Activated effector memory CD4-positive, alpha-beta T cell treated with Interleukin-2 at 50 U/mL for 16 hours (primary cell): ENCODE data around the gene FAM149B1.

Experiments used
- DNase-seq: peaks from one replicate; pipeline ENCODE4 v3.0.0-alpha.2; 2020

The FAM149B1 gene

DNA sequence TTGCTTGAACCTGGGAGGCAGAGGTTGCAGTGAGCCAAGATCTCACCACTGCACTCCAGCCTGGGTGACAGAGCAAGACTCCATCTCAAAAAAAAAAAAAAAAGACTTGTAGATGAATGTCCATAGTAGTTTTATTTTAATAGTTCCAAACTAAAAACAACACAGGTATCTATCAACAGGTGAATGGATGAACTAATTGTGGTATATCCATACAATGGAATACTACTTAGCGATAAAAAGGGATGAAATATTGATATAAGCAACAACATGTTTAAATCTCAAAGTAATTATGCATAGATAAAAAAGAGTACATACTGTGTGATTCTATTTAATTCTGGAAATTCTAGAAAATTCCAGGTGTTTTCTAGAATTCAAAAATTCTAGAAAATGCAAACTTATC, 122.0 kb downstream of the FAM149B1 start:
- DNase-seq = no peak

DNA sequence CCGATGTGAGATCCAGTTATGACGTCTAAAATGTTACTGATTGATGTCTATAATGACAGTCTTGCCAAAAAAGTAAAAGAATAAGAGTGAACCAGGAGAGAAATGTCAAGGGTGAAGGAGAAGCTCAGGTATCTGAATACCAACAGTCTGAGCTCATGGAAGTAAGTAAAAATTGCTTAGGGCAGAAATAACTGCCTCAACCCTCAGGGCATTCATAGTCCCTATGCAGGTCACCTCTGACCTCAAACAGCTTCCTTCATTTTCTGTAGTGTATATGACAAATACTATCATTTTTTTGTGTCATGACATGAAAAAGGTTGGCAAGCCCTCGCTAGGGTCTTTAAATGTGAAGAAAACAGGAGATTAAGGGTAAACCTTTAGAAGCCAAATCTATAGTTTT, 125.5 kb downstream of the FAM149B1 start:
- no peak for DNase-seq
